Left ventricle myocardium inferior (tissue), 1 donor: ENCODE results near the gene LRRC19. TPM values are rescaled to one million over a fixed set of nuclear protein-coding genes. Genes with fewer than 3 reads are reported as not detected.

Source experiments
- DNase-seq: peaks from one replicate; pipeline ENCODE4 v3.0.0-alpha.2; 2020
- H3K27ac ChIP-seq: fragments of 200-600 bp; replicated peaks from 2 replicates; pipeline ENCODE4 v1.8.0; 2021
- H3K27me3 ChIP-seq: fragments of 200-600 bp; 2 replicates; pipeline ENCODE4 v1.8.0; 2021; ENCODE audit warnings: low read depth
- H3K36me3 ChIP-seq: fragments of 200-600 bp; 2 replicates; pipeline ENCODE4 v1.8.0; 2021
- H3K4me1 ChIP-seq: fragments of 200-600 bp; 2 replicates; pipeline ENCODE4 v1.8.0; 2021
- H3K4me3 ChIP-seq: fragments of 200-600 bp; 2 replicates; pipeline ENCODE4 v1.8.0; 2021; ENCODE audit warnings: mild to moderate bottlenecking, moderate library complexity
- H3K9me3 ChIP-seq: fragments of 200-600 bp; replicated peaks from 2 replicates; pipeline ENCODE4 v1.8.0; 2021
- CTCF ChIP-seq: fragments of 200-600 bp; IDR thresholded peaks from 2 replicates; pipeline ENCODE4 v1.8.0; 2021; ENCODE audit warnings: antibody characterized with exemption, mild to moderate bottlenecking, borderline replicate concordance
- intact Hi-C: fragments of 100-400 bp; cut with micrococcal nuclease; formaldehyde crosslinking; loops from one replicate; pipeline ENCODE4 v1.11.0; 2022
- total RNA-seq: library from RNA; stranded (reverse); fragmentation: NEBNext Ultra II Directional; extraction: Animal tissue kit (Norgen Biotek cat#: 25700); gene quantifications from one replicate; pipeline ENCODE4 v1.2.1, GENCODE V29; 2021
- donor health status: DM: no; HTN: yes; CAD: no; lungs with severe emphysema.

The LRRC19 gene
- total RNA-seq, 1 donor from 2014 or later, result not detected

- no peak overlapping the region for H3K27ac ChIP-seq
- intact Hi-C loops, result loop anchor here (5.0 kb wide), 1 partner anchor 234 kb away; no protein-coding TSS in a partner anchor
- no peaks in the 10 kb centered on the region for H3K9me3 ChIP-seq
- peaks cover 3% of the 10 kb centered on the region for H3K4me1 ChIP-seq
- no peaks in the 10 kb centered on the region for H3K27me3 ChIP-seq
- peaks cover 5% of the 10 kb centered on the region for H3K36me3 ChIP-seq
- no peak overlapping the region for H3K4me3 ChIP-seq
- DNase-seq, result no peak
- peak; percentile 77 for TF ChIP-seq CTCF
These were observed 29.5 kb downstream of the LRRC19 start for GRCh38 chr9:26975728-26976707.

GRCh38 chr9:26974927-26975326, 30.5 kb downstream of the LRRC19 start:
- H3K9me3 ChIP-seq, result no peaks in the 10 kb centered on the region
- H3K36me3 ChIP-seq, result peaks cover 5% of the 10 kb centered on the region
- H3K4me1 ChIP-seq, result peaks cover 3% of the 10 kb centered on the region
- intact Hi-C loops, result loop anchor here (5.0 kb wide), 1 partner anchor 233 kb away; no protein-coding TSS in a partner anchor
- DNase-seq, result no peak
- no peak overlapping the region for H3K4me3 ChIP-seq
- H3K27me3 ChIP-seq, result no peaks in the 10 kb centered on the region
- no peak for TF ChIP-seq CTCF
- H3K27ac ChIP-seq, result no peak overlapping the region

- no peak for DNase-seq
- no peak overlapping the region for H3K4me3 ChIP-seq
- no peak overlapping the region for H3K27ac ChIP-seq
- no peaks in the 10 kb centered on the region for H3K27me3 ChIP-seq
- H3K4me1 ChIP-seq, result peaks cover 3% of the 10 kb centered on the region
- H3K36me3 ChIP-seq, result peaks cover 4% of the 10 kb centered on the region
- peaks cover 3% of the 10 kb centered on the region for H3K9me3 ChIP-seq
- intact Hi-C loops, result no loop called here
- no peak for TF ChIP-seq CTCF
These were observed 31.5 kb downstream of the LRRC19 start for GRCh38 chr9:26973989-26974388.

GRCh38 chr9:26971721-26972120, 33.8 kb downstream of the LRRC19 start:
- no peaks in the 10 kb centered on the region for H3K36me3 ChIP-seq
- peaks cover 3% of the 10 kb centered on the region for H3K4me1 ChIP-seq
- no peak for DNase-seq
- peaks cover 14% of the 10 kb centered on the region for H3K9me3 ChIP-seq
- H3K4me3 ChIP-seq, result no peak overlapping the region
- no peaks in the 10 kb centered on the region for H3K27me3 ChIP-seq
- intact Hi-C loops, result no loop called here
- no peak overlapping the region for H3K27ac ChIP-seq
- no peak for TF ChIP-seq CTCF

- no peak for TF ChIP-seq CTCF
- peaks cover 26% of the 10 kb centered on the region for H3K4me1 ChIP-seq
- peaks cover 1% of the 10 kb centered on the region for H3K36me3 ChIP-seq
- no peaks in the 10 kb centered on the region for H3K9me3 ChIP-seq
- no peak for DNase-seq
- H3K27me3 ChIP-seq, result no peaks in the 10 kb centered on the region
- intact Hi-C loops, result no loop called here
- peak overlapping the region; percentile 72 for H3K4me3 ChIP-seq
- peak overlapping the region; percentile 87 for H3K27ac ChIP-seq
These were observed 48.6 kb downstream of the LRRC19 start for GRCh38 chr9:26956860-26957233.
